Measurements from ENCODE around the gene MT1A.
"Not testable (repeated sequence)": the region's sequence is repeated elsewhere in the genome, so short reads cannot be mapped to it uniquely, and the experiment has no call there.

MT1A gene

DNA sequence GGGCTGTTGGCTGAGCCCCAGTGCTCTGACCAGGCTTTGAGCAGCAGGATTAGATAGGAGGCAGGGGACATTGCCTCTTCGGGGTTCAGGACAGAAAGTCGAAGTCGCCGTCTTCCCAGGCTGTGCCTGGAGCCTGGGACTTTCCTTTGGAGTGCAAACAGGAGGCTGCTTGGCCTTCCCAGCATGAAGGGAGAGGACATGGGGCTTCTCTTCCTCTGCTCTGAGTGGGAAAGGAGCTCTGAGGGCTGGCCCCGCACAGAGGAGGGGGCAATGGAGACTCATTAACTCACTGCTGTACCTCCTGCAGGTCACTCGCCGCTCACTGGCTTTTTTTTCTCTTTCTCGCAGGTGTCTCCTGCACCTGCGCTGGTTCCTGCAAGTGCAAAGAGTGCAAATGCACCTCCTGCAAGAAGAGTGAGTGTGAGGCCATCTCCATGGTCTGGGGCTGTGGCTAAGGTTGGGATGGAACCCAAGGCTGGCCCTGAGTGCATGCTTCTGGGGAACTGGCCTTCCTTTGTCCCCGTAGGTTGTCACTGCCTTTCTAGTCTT lies 19.9 kb downstream of the MT1A start:
- no peak for DNase-seq

DNA sequence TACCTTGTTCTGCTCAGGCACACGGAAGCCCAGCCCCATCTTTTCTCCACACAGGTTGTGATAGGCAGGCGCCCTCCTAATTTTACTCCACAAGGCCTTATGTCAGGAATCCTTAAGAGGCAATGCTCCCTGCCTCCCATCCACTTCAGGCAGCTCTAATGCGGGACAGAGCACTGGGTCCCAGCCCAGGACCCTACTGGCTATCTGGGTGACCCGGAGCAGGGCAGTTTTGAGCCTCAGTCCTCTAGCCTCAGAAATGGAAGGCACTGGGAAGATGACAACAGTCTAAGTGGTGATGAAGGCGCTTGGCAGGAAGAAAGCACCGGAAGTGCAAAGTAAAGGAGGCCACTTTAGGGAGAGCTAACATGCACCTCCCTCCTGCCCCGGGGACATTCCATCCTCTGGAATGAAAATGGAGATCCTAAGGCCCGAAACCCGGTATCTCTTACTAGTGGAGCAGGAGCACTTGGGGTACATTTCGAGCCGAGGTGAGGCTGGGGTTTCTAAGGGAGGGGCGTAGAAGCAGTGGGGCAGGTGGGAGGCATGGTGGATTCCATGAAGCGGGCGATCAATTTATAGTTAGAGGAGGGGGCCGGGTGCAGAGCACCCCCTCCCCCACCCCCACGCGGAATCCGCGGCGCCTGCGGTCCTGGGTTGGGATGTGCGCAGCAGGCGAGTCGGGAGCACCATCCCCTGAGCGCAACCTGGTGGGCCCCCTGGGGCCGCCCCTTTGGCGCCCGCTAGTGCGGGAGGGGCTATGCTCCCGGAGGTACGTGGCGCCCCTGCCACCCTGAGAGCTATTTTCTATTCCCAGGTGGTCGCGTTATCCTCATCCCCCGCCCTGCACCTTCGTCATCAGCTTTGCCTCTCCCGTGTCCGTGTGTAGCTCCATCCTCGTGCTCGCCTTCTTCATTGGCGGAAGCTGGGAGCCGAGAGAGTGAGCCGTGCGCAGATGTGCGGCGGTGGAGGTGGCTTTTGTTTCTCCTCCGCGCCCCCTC lies 24.2 kb downstream of the MT1A start:
- peak; percentile 30 for DNase-seq

DNA sequence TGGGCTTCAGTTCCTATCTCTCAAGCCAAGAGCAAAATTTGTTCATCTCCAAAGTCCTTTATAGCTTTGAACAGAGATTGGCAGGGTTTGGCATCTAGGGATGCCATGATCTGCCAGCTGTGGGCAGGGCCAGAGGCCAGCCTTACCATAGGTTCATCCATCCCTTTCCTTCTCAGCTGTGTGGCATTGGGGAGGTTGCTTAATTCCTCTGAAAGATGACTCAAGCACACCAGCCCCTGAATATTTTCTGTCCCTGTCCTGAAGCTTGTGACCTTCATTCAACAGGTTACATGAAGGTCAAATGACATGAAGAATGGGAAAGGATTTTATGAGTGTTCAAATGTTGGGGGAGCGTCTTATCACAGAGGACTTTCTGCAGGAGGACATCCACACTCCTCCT lies 26.0 kb downstream of the MT1A start:
- DNase-seq = no peak

DNA sequence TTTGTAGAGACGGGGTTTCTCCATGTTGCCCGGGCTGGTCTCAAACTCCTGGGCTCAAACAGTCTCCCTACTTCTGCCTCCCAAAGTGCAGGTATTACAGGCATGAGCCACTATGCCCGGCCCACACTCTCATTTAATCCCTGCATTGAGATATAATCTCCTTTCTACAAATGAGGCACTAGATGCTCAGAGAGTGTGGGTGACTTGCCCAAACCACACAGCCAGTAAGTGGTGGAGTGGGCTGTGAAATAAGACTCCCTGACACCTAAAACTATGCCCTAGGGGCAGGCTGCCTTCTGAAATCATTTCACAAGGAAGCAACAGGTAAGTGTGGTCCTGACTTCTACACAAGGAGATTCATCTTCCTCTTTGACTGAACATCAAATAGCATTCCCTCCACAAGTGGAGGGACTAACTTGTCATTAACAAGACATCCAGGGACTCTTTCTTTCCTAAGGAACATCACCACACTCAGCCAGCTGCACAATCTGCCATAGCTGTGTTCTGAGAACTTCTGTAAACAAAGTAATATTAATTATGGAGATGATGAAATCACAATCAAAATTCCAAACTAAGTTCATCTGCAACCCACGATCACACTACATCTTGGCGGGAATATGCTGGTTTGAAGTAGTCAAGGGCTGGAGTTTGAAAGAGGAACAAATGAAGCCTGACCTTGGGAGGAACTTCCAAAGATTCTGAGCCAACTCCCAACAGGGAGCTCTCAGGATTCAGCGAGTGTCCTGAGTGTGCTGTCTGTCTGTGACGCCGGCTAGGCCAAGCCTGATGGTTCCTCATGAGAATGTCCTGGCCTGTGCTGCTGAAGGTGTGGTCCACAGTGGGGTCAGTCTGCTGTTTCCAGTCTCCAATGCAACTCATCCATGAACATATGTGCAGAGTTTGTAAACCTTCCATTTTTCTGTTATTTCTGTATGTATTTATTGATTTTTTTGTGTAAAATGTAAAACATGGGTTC lies 27.1 kb downstream of the MT1A start:
- not testable (repeated sequence) for DNase-seq

DNA sequence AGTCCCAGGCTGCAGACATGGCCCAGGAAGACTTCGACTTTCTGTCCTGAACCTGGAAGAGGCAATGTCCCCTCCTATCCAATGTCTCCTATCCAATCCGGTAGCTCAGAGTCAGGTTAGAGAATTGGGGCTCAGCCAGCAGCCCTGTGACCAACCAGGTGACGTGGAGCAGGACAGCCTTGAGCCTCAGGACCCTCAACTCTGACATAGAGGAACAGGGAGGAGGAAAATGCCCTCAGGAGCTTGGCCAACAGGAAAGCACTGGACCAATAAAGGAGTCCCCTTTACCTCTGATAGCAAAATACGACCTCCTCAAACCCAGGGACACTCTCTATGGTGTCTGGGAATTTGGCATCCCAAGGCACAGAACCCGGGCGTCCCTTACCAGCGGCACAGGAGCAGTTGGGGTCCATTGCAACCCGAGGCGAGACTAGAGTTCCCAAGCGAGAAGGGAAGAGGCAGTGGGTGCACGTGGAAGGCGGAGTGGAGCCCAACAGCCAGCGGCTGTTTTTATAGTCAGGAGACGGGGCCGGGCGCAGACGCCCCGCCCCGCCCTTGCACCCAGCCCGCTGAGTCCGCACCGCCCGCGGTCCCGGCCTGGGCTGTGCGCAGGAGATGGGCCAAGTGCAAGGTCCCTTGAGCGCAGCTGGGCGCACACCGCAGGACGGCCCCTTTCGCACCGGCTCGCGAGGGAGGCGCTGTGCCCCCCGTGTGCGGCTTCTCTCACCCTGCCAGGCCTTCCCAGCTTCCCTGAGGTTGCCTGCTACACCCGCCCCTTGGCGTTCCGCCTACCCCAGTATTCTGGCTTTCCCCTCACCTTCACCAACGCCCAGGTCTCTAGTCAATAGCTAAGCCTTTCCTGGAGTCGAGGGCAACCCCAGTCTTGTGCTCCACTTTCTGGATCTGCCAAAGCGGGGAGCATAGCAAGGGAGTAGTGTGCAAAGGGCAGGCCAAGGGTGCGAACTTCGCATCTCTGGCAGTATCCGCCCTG lies 29.4 kb downstream of the MT1A start, which contains the start of gene MT1G:
Gene MT1G (minus strand): TSS at position 485 of the 991 bp plus-strand sequence. CDS start 72 bp downstream, at position 413.
- peak; percentile 46 for DNase-seq

DNA sequence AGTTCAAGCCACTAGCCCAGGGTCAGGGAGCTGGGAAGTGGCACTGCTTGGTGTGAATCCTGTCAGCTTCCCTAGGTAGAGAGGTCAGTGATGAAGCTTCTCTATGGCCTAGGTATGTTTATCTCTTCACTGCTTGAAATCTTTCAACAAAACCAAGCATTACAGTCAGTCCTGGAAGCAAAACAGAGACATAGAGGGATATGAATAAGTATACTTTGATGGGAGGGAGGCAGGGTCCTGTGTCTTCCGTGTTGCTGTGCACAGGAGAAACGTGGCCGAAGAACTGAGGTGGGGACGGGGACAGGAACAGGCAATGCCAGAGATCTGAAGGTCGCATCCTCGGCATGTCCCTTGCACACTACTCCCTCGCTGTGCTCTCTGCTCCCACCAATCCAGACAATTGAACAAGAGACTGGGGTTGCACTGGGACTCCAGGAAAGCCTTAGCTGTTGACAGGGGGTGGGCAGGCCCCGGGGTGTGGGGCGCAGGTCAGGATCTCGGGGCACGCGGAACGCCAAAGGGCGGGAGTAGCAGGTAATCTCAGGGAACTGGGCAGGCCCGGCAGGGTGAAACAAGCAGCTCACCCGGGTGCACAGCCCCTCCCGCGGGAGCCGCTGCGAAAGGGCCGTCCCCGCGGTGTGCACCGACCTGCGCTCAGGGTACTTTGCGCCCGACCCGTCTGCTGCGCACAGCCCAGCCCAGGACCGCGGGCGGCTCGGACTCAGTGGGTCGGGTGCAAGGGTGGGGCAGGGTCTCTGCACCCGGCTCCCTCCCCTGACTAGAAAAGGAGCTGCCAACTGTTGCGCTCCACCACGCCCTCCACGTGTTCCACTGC lies 30.8 kb downstream of the MT1A start, which contains the start of gene MT1H:
Gene MT1H (plus strand): TSS at position 810 of the 835 bp plus-strand sequence. CDS start 71 bp downstream, outside the sequence.
- no peak for DNase-seq

DNA sequence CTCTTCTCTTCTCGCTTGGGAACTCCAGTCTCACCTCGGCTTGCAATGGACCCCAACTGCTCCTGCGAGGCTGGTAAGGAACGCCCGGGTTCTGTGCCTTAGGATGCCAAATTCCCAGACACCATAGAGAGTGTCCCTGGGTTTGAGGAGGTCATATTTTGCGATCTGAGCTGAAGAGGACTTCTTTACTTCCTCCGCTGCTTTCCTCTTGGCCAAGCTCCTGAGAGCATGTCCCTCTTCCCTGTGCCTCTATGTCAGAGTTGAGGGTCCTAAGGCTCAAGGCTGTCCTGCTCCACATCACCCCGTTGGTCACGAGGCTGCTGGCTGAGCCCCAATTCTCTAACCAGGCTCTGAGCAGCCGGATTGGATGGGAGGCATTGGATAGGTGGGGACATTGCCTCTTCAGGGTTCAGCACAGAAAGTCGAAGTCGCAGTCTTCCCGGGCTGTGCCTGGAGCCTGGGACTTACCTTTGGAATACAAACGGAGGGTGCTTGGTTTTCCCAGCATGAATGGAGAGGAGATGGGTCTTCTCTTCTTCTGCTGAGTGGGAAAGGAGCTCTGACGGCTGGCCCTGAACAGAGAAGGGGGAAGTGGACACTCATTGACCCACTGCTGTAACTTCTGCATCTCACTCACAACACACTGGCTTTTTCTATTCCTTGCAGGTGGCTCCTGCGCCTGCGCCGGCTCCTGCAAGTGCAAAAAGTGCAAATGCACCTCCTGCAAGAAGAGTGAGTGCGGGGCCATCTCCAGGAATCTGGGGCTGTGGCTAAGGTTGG lies 31.6 kb downstream of the MT1A start:
- DNase-seq = no peak

DNA sequence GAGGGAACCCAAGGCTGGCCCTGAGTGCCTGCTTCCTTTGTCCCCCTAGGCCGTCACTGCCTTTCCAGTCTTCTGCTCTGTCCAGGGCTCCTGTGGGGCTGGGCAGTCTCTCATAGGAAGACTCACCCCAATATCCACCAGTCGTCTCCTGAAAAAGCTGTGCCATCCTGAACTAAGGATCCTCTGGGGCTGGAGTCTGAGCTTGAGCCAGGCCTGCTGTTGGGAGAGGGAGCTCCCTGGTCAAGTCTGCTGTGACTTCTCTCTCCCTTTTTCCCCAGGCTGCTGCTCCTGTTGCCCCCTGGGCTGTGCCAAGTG lies 32.1 kb downstream of the MT1A start:
- no peak for DNase-seq

DNA sequence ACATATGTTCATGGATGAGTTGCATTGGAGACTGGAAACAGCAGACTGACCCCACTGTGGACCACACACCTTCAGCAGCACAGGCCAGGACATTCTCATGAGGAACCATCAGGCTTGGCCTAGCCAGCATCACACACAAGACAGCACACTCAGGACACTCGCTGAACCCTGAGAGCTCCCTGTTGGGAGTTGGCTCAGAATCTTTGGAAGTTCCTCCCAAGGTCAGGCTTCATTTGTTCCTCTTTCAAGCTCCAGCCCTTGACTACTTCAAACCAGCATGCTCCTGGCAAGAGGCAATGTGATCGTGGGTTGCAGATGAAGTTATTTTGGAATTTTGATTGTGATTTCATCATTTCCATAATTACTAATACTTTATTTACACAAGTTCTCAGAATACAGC lies 33.2 kb downstream of the MT1A start:
- DNase-seq = not testable (repeated sequence)

DNA sequence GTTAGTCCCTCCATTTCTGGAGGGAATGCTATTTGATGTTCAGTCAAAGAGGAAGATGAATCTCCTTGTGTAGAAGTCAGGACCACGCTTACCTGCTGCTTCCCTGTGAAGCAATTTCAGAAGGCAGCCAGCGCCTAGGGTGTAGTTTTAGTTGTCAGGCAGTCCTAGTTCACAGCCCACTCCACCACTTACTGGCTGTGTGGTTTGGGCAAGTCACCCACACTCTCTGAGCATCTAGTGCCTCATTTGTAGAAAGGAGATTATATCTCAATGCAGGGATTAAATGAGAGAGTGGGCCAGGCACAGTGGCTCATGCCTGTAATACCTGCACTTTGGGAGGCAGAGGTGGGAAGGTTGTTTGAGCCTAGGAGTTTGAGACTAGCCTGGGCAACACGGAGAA lies 33.7 kb downstream of the MT1A start:
- DNase-seq = not testable (repeated sequence)

DNA sequence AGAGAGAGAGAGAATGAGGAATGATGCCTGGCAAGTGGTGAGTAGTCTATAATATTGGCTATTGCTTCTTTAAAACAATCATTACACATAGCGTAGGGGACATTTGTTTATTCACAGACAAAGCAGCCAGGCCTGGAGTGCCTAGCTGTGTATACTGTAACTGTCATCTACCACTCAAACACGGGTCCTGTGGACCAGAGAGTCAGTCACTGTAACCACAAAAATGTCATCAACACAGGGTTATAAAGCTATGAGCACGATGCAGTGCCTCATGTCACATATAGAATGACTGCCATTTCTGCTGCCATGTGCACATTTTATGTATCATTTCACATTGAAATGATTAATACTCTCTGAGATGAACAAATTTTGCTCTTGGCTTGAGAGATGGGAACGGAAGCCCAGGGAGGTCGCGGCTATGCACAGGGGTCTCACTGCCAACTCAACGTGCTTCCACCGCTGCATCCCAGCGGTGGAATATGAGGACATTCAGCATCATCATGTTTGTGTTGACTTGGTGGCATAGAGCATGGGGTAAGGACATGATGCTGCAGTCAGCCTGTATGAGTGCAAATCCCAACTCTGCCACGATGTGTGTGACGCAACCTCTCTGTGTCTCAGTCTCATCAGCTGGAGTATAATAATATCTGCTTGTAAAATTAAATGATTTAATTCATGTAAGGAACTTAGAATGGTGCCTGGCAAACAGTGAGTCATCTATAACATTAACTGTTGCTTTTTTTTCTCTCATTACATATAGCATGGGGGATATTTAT lies 34.5 kb downstream of the MT1A start:
- no peak for DNase-seq

DNA sequence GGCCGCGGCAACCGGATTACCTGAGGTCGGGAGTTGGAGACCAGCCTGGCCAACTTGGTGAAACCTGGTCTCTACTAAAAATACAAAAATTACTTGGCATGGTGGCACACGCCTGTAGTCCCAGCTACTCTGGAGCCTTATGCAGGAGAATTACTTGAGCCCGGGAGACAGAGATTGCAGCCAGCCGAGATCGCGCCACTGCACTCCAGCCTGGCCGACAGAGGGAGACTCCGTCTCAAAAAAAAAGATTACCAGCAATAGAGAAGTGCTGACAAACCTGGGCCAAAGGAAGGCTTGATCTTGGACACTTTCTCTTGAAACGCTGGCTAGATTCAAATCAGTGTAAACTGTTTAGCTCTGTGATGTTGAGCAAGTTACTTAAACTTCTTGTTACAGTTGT lies 35.5 kb downstream of the MT1A start:
- DNase-seq = no peak

DNA sequence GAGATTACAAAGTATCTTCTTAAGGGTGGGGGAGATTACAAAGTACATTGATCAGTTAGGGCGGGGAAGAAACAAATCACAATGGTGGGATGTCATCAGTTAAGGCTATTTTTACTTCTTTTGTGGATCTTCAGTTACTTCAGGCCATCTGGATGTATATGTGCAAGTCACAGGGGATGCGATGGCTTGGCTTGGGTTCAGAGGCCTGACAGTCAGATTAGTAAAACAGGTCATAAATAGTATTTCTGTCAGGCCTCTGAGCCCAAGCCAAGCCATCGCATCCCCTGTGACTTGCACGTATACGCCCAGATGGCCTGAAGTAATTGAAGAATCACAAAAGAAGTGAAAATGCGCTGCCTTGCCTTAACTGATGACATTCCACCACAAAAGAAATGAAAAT lies 36.1 kb downstream of the MT1A start:
- not testable (repeated sequence) for DNase-seq

DNA sequence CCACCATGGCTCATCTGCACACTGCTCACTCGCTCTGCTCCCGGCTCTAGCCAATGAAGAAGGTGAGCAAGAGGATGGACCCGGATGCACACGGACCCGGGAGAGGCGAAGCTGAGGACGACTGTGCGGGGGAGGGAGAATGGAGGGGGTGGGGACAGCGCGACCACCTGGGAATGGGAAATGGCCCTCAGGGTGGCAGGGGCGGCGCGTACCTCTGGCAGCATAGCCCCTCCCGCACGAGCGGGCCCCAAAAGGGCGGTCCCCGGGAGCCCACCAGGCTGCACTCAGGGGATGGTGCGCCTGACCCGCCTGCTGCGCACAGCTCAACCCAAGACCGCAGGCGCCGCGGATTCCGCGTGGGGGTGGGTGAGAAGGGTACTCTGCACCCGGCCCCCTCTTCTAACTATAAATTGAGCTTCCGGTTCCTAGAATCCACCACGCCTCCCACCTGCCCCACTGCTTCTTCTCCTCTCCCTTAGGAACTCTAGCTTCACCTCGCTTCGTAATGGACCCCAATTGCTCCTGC lies 37.3 kb downstream of the MT1A start:
- no peak for DNase-seq

DNA sequence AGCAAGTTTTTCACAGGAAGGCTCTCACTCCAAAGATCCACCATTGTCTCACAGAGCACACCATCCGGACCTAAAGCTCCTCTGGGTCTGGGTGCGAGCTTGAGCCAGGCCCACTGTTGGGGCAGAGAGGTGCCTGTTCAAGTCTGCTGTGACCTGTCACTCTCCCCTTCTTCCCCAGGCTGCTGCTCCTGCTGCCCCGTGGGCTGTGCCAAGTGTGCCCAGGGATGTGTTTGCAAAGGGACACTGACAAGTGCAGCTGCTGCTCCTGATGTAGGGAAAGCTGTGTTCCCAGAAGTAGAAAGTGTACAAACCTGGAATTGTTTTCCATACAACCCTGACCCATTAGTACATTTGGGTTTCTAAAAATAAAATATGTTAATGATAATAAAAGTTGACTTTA lies 39.0 kb downstream of the MT1A start:
- no peak for DNase-seq

DNA sequence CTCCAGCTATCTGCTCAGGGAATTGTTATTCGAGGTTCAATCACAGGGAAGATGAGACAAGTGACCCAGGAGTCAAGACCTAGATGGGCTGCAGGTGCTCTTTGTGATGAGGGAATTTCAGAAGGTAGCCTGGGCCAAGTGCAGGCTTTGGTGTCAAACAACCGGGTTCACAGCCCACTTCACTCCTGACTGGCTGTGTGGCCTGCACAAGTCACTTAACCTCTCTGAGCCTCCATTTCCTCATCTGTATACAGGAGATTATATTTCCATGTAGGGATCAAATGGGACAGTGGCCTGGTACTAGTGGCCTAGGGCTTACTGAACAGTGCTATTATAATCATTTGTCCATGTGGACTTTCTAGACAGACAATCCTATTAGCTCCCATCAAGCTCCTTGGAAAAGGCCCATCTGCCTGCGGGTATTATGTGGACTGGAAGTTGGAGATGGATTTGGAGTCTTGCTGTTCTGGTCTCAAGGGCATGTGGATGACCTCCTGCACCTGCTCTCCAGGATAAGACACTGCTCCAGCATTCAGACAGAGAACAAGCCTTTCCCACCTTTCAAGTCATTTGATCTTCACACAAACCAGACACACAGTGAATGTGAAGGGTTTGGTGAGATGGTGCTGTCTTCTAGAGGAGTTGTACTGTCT lies 40.7 kb downstream of the MT1A start:
- no peak for DNase-seq

DNA sequence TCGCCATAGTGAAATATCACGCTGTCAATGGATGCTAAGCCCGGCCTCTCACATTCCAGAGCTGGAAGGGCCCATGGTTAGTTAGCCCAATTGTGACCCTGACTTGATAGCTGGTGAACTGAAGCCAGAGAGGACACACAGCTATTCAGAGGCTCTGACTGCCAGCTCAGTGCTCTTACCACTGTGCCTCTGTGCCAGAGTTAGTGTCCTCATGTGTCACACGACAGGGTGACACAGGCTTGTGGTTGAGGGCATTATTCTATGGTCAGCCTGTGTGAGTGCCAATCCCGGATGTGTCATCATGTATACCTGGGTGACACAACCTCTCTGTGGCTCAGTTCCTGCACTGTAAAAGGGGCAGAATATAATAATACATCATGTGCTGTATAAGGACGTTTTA lies 41.4 kb downstream of the MT1A start:
- DNase-seq = no peak

All from EL (cell line).